ENCODE data around the gene KDM2A. TPM values are rescaled to one million over a fixed set of nuclear protein-coding genes. Genes with fewer than 3 reads are reported as not detected.

The KDM2A gene
- total and polyA plus RNA-seq, 2 of the 13 experiments (the other 11 are each of a cell fraction or from before 2014, with no cell fraction given), result 31.3 to 31.4 TPM

DNA sequence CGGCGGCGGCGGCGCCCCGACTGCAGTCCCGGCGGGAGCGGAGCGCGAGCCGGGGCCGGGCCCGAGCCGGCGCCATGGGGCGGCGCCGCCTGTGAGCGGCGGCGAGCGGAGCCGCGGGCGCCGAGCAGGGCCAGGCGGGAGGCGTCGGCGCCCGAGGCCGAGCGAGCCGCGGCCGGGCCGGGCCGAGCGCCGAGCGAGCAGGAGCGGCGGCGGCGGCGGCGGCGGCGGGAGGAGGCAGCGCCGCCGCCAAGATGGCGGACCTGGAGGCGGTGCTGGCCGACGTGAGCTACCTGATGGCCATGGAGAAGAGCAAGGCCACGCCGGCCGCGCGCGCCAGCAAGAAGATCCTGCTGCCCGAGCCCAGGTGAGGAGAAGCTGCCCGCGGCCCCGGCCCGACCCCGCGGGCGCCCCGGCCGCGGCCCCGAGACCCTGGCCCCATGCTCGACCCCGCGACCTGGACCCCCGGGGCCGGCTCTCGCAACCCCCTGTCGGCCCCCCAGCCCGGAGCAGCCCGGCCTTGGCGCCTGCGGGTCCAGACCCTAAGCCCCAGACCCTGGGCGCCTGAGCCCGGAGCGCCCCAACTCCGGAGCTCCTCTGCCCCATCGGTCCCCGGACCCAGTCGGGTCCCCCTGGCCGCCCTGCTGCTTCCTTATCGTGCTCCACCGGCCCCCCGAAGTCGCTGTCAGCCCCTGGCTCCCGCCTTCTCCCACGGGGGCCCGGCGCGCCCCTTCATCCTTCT, 147.6 kb downstream of the KDM2A start, which contains the start of gene GRK2 (continued):
- TF ChIP-seq ZBTB8A (CRISPR knock-in tag; IDR thresholded peaks at IDR 0.05; ENCODE audit: borderline replicate concordance, low read depth), result no peak
- no peak for TF ChIP-seq TCF7L2 (IDR thresholded peaks at IDR 0.05; ENCODE audit: low read depth, low read length)
- TF ChIP-seq, protein P1, sequence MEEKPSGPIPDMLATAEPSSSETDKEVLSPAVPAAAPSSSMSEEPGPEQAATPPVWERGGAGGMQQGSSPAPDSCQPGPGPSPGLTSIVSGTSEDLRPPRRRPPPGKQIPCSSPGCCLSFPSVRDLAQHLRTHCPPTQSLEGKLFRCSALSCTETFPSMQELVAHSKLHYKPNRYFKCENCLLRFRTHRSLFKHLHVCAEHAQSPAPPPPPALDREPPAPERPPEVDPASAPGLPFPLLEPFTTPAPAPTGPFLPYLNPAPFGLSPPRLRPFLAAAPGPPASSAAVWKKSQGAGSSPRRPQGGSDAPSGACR (CRISPR knock-in tag; IDR thresholded peaks at IDR 0.05), result 0 out of 2 replicates have a peak, but pooled peaks have one; percentile 29
- no peak for TF ChIP-seq RFX3 (CRISPR knock-in tag; IDR thresholded peaks at IDR 0.05)
- no peak for TF ChIP-seq ZNF256 (CRISPR knock-in tag; conservative IDR thresholded peaks at IDR 0.05)
- TF ChIP-seq, protein P2, sequence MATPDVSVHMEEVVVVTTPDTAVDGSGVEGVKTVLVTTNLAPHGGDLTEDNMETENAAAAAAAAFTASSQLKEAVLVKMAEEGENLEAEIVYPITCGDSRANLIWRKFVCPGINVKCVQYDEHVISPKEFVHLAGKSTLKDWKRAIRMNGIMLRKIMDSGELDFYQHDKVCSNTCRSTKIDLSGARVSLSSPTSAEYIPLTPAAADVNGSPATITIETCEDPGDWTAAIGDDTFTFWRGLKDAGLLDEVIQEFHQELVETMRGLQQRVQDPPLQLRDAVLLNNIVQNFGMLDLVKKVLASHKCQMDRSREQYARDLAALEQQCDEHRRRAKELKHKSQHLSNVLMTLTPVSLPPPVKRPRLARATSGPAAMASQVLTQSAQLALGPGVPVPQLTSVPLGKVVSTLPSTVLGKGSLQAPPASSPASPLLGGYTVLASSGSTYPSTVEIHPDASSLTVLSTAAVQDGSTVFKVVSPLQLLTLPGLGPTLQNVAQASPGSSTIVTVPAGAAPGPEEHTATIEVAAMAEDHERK (CRISPR knock-in tag; IDR thresholded peaks at IDR 0.05; ENCODE audit: low read depth), result no peak
- TF ChIP-seq ZFY (CRISPR knock-in tag; IDR thresholded peaks at IDR 0.05), result peak; percentile 46
- peak; percentile 27; the same call in 1 of the 2 replicates for TF ChIP-seq ZNF766 (CRISPR knock-in tag; IDR thresholded peaks at IDR 0.05; ENCODE audit: borderline replicate concordance)
- TF ChIP-seq KAT7 (CRISPR knock-in tag; IDR thresholded peaks at IDR 0.05; ENCODE audit: borderline replicate concordance), result 0 out of 2 replicates have a peak, but pooled peaks have one; percentile 32
- TF ChIP-seq REPIN1 (CRISPR knock-in tag; IDR thresholded peaks at IDR 0.05; ENCODE audit: borderline replicate concordance, low read depth), result no peak
- TF ChIP-seq MATR3 (CRISPR knock-in tag; IDR thresholded peaks at IDR 0.05), result no peak
- no peak for TF ChIP-seq ZNF44 (CRISPR knock-in tag; IDR thresholded peaks at IDR 0.05)
- no peak for TF ChIP-seq ZEB1 (IDR thresholded peaks at IDR 0.05; ENCODE audit: insufficient replicate concordance, low read depth)
- TF ChIP-seq ZMAT3 (CRISPR knock-in tag; conservative IDR thresholded peaks at IDR 0.05), result no peak
- TF ChIP-seq NR3C1 (CRISPR knock-in tag; IDR thresholded peaks at IDR 0.05), result no peak
- TF ChIP-seq CBX2 (IDR thresholded peaks at IDR 0.05; ENCODE audit: low read depth, low read length), result no peak
- TF ChIP-seq CBX2 (CRISPR knock-in tag; IDR thresholded peaks at IDR 0.05; ENCODE audit: low read depth), result 0 out of 2 replicates have a peak, but pooled peaks have one; percentile 33
- no peak for TF ChIP-seq ZC3H13 (CRISPR knock-in tag; IDR thresholded peaks at IDR 0.05)
- TF ChIP-seq, protein P3, sequence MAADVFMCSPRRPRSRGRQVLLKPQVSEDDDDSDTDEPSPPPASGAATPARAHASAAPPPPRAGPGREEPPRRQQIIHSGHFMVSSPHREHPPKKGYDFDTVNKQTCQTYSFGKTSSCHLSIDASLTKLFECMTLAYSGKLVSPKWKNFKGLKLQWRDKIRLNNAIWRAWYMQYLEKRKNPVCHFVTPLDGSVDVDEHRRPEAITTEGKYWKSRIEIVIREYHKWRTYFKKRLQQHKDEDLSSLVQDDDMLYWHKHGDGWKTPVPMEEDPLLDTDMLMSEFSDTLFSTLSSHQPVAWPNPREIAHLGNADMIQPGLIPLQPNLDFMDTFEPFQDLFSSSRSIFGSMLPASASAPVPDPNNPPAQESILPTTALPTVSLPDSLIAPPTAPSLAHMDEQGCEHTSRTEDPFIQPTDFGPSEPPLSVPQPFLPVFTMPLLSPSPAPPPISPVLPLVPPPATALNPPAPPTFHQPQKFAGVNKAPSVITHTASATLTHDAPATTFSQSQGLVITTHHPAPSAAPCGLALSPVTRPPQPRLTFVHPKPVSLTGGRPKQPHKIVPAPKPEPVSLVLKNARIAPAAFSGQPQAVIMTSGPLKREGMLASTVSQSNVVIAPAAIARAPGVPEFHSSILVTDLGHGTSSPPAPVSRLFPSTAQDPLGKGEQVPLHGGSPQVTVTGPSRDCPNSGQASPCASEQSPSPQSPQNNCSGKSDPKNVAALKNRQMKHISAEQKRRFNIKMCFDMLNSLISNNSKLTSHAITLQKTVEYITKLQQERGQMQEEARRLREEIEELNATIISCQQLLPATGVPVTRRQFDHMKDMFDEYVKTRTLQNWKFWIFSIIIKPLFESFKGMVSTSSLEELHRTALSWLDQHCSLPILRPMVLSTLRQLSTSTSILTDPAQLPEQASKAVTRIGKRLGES (CRISPR knock-in tag; IDR thresholded peaks at IDR 0.05; ENCODE audit: borderline replicate concordance), result no peak
- TF ChIP-seq, protein P4, sequence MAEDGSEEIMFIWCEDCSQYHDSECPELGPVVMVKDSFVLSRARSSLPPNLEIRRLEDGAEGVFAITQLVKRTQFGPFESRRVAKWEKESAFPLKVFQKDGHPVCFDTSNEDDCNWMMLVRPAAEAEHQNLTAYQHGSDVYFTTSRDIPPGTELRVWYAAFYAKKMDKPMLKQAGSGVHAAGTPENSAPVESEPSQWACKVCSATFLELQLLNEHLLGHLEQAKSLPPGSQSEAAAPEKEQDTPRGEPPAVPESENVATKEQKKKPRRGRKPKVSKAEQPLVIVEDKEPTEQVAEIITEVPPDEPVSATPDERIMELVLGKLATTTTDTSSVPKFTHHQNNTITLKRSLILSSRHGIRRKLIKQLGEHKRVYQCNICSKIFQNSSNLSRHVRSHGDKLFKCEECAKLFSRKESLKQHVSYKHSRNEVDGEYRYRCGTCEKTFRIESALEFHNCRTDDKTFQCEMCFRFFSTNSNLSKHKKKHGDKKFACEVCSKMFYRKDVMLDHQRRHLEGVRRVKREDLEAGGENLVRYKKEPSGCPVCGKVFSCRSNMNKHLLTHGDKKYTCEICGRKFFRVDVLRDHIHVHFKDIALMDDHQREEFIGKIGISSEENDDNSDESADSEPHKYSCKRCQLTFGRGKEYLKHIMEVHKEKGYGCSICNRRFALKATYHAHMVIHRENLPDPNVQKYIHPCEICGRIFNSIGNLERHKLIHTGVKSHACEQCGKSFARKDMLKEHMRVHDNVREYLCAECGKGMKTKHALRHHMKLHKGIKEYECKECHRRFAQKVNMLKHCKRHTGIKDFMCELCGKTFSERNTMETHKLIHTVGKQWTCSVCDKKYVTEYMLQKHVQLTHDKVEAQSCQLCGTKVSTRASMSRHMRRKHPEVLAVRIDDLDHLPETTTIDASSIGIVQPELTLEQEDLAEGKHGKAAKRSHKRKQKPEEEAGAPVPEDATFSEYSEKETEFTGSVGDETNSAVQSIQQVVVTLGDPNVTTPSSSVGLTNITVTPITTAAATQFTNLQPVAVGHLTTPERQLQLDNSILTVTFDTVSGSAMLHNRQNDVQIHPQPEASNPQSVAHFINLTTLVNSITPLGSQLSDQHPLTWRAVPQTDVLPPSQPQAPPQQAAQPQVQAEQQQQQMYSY (CRISPR knock-in tag; IDR thresholded peaks at IDR 0.05), result no peak
- TF ChIP-seq ZFX (CRISPR knock-in tag; IDR thresholded peaks at IDR 0.05; ENCODE audit: low read depth), result no peak; the same call in 1 of the 2 replicates
- TF ChIP-seq RBFOX2 (IDR thresholded peaks at IDR 0.05; ENCODE audit: low read depth, low read length), result peak; percentile 47
